IPS-NIHi11 (cell line): ENCODE data around the gene ABCA5.
"Not testable (repeated sequence)": the region's sequence is repeated elsewhere in the genome, so short reads cannot be mapped to it uniquely, and the experiment has no call there.

Experiments used
- DNase-seq: peaks from one replicate; pipeline ENCODE4 v3.0.0; 2012; ENCODE audit warnings: mixed read lengths, low spot score

Gene ABCA5

GRCh38 chr17:69331756-69332155, 4.8 kb upstream of the ABCA5 start:
- no peak for DNase-seq

- peak; percentile 17 for DNase-seq
Measured at GRCh38 chr17:69326377-69327059, 415 bp downstream of the ABCA5 start.

GRCh38 chr17:69325518-69326376, 1.2 kb downstream of the ABCA5 start:
- DNase-seq, result no peak

GRCh38 chr17:69323806-69324205, 3.1 kb downstream of the ABCA5 start:
- DNase-seq, result no peak

GRCh38 chr17:69320908-69321238, 6.1 kb downstream of the ABCA5 start:
- peak; percentile 22 for DNase-seq

GRCh38 chr17:69320210-69320907, 6.6 kb downstream of the ABCA5 start:
- DNase-seq, result no peak

- DNase-seq, result no peak
Measured at GRCh38 chr17:69317625-69318024, 9.3 kb downstream of the ABCA5 start.

- DNase-seq, result no peak
Measured at GRCh38 chr17:69314246-69315065, 12.5 kb downstream of the ABCA5 start.

- no peak for DNase-seq
Measured at GRCh38 chr17:69305177-69305576, 21.8 kb downstream of the ABCA5 start.

GRCh38 chr17:69302682-69303081, 24.3 kb downstream of the ABCA5 start:
- no peak for DNase-seq

- no peak for DNase-seq
Measured at GRCh38 chr17:69300222-69300621, 26.7 kb downstream of the ABCA5 start.

GRCh38 chr17:69298120-69298722, 28.7 kb downstream of the ABCA5 start:
- not testable (repeated sequence) for DNase-seq

- DNase-seq, result no peak
Measured at GRCh38 chr17:69287168-69287567, 39.8 kb downstream of the ABCA5 start.

- DNase-seq, result no peak
Measured at GRCh38 chr17:69286257-69286656, 40.7 kb downstream of the ABCA5 start.

GRCh38 chr17:69284646-69285045, 42.3 kb downstream of the ABCA5 start:
- no peak for DNase-seq

GRCh38 chr17:69282002-69282401, 44.9 kb downstream of the ABCA5 start:
- no peak for DNase-seq

- DNase-seq, result not testable (repeated sequence)
Measured at GRCh38 chr17:69276279-69276678, 50.7 kb downstream of the ABCA5 start.

GRCh38 chr17:69275751-69276150, 51.2 kb downstream of the ABCA5 start:
- no peak for DNase-seq

GRCh38 chr17:69271023-69271422, 55.9 kb downstream of the ABCA5 start:
- no peak for DNase-seq

- DNase-seq, result no peak
Measured at GRCh38 chr17:69269131-69269998, 57.6 kb downstream of the ABCA5 start.
